Neural cell (in vitro differentiated cells): ENCODE data around the gene M1AP. TPM values are rescaled to one million over a fixed set of nuclear protein-coding genes. Genes with fewer than 3 reads are reported as not detected.

Source experiments
- H2AFZ ChIP-seq: fragments of 200-600, 300-800 bp; sonication (generic), shearing (Covaris generic); 2 replicates; pipeline ENCODE4 v1.6.0; 2014; ENCODE audit warnings: low read depth, mild to moderate bottlenecking, antibody characterized with exemption, low read length, moderate library complexity
- H3F3A ChIP-seq: fragments of 200-600 bp; shearing (Covaris generic); 2 replicates; pipeline ENCODE4 v1.6.1; 2016; ENCODE audit warnings: mild to moderate bottlenecking, moderate library complexity, mixed read lengths, antibody characterized with exemption, low read length; ENCODE audit not compliant: insufficient read depth, poor library complexity, severe bottlenecking
- H3K27ac ChIP-seq: fragments of 200-600, 300-800 bp; sonication (generic), shearing (Covaris generic); 2 replicates; pipeline ENCODE4 v1.5.1; 2014; ENCODE audit warnings: mild to moderate bottlenecking, low read length, moderate library complexity
- H3K27me3 ChIP-seq: fragments of 300-800, 200-600 bp; sonication (generic), shearing (Covaris generic); 2 replicates; pipeline ENCODE4 v1.6.0; 2014; ENCODE audit warnings: mild to moderate bottlenecking, low read depth, low read length, moderate library complexity; ENCODE audit not compliant: insufficient read depth
- H3K36me3 ChIP-seq: fragments of 300-800, 200-600 bp; sonication (generic), shearing (Covaris generic); 2 replicates; pipeline ENCODE4 v1.5.1; 2014; ENCODE audit warnings: mild to moderate bottlenecking, antibody characterized with exemption, low read length, moderate library complexity; ENCODE audit not compliant: insufficient read depth
- H3K4me2 ChIP-seq: fragments of 300-800, 200-600 bp; sonication (generic), shearing (Covaris generic); 2 replicates; pipeline ENCODE4 v1.6.0; 2014; ENCODE audit warnings: mild to moderate bottlenecking, low read length
- H3K4me3 ChIP-seq: fragments of 300-800, 200-600 bp; sonication (generic), shearing (Covaris generic); 2 replicates; pipeline ENCODE4 v1.5.1; 2014; ENCODE audit warnings: mild to moderate bottlenecking, low read length, moderate library complexity
- H3K79me2 ChIP-seq: fragments of 200-600 bp; shearing (Covaris generic); replicated peaks from 2 replicates; pipeline ENCODE4 v1.6.0; 2014; ENCODE audit warnings: mild to moderate bottlenecking, low read length, moderate library complexity; ENCODE audit not compliant: insufficient read depth
- H3K9ac ChIP-seq: fragments of 300-800, 200-600 bp; sonication (generic), shearing (Covaris generic); 2 replicates; pipeline ENCODE4 v1.6.1; 2016; ENCODE audit warnings: mild to moderate bottlenecking, low read length, mixed read lengths
- H3K9me2 ChIP-seq: fragments of 200-600 bp; shearing (Covaris generic); 2 replicates; pipeline ENCODE4 v1.6.1; 2016; ENCODE audit warnings: mild to moderate bottlenecking, low read length, mixed read lengths; ENCODE audit not compliant: insufficient read depth
- H3K9me3 ChIP-seq: fragments of 200-600, 300-800 bp; sonication (generic), shearing (Covaris generic); 2 replicates; pipeline ENCODE4 v1.6.1; 2016; ENCODE audit warnings: mild to moderate bottlenecking, mixed run types, low read length, moderate library complexity, mixed read lengths
- H4K20me1 ChIP-seq: fragments of 200-600 bp; shearing (Covaris generic); 2 replicates; pipeline ENCODE4 v1.6.1; 2016; ENCODE audit warnings: mild to moderate bottlenecking, mixed run types; ENCODE audit not compliant: insufficient read depth
- EP300 ChIP-seq: fragments of 450-650 bp; conservative IDR thresholded peaks from 2 replicates; pipeline ENCODE4 v1.6.1; 2014; ENCODE audit warnings: antibody characterized with exemption, mild to moderate bottlenecking, moderate library complexity; ENCODE audit not compliant: poor library complexity, severe bottlenecking
- EZH2 ChIP-seq: fragments of 200-600, 300-800 bp; shearing (Covaris generic), sonication (generic); IDR thresholded peaks from 2 replicates; pipeline ENCODE4 v1.6.1; 2014; ENCODE audit warnings: antibody characterized with exemption, low read length, borderline replicate concordance, mild to moderate bottlenecking; ENCODE audit not compliant: insufficient read depth, poor library complexity, severe bottlenecking
- MXI1 ChIP-seq: fragments of 450-650 bp; conservative IDR thresholded peaks from 2 replicates; pipeline ENCODE4 v1.6.1; 2014; ENCODE audit warnings: antibody characterized with exemption, mild to moderate bottlenecking; ENCODE audit not compliant: poor library complexity, severe bottlenecking
- POLR2AphosphoS5 ChIP-seq: IDR thresholded peaks from 2 replicates; pipeline ENCODE4 v1.6.1; 2012
- RAD21 ChIP-seq: fragments of 450-650 bp; conservative IDR thresholded peaks from 2 replicates; pipeline ENCODE4 v1.6.1; 2014; ENCODE audit warnings: antibody characterized with exemption, mild to moderate bottlenecking, moderate library complexity
- SMC3 ChIP-seq: fragments of 450-650 bp; conservative IDR thresholded peaks from 2 replicates; pipeline ENCODE4 v1.6.1; 2014; ENCODE audit warnings: antibody characterized with exemption, mild to moderate bottlenecking, moderate library complexity; ENCODE audit not compliant: poor library complexity
- TAF1 ChIP-seq: IDR thresholded peaks from 2 replicates; pipeline ENCODE4 v1.6.1; 2012; ENCODE audit warnings: low read depth
- polyA plus RNA-seq: library from polyadenylated mRNA; depleted of rRNA; stranded (reverse); fragments of >200 nt; gene quantifications from 2 replicates; pipeline ENCODE4 v1.2.3, GENCODE V29; 2014
- TF ChIP-seq, protein P1 (sequence below): fragments of 450-650 bp; IDR thresholded peaks from 2 replicates; pipeline ENCODE4 v1.5.1; 2014; ENCODE audit warnings: antibody characterized with exemption, mild to moderate bottlenecking, moderate library complexity; ENCODE audit not compliant: poor library complexity, severe bottlenecking
- TF ChIP-seq, protein P2 (sequence below): IDR thresholded peaks from 2 replicates; pipeline ENCODE4 v1.6.1; 2012; ENCODE audit warnings: borderline replicate concordance

M1AP gene
- polyA plus RNA-seq, 1 donor from 2014 or later: not detected

DNA sequence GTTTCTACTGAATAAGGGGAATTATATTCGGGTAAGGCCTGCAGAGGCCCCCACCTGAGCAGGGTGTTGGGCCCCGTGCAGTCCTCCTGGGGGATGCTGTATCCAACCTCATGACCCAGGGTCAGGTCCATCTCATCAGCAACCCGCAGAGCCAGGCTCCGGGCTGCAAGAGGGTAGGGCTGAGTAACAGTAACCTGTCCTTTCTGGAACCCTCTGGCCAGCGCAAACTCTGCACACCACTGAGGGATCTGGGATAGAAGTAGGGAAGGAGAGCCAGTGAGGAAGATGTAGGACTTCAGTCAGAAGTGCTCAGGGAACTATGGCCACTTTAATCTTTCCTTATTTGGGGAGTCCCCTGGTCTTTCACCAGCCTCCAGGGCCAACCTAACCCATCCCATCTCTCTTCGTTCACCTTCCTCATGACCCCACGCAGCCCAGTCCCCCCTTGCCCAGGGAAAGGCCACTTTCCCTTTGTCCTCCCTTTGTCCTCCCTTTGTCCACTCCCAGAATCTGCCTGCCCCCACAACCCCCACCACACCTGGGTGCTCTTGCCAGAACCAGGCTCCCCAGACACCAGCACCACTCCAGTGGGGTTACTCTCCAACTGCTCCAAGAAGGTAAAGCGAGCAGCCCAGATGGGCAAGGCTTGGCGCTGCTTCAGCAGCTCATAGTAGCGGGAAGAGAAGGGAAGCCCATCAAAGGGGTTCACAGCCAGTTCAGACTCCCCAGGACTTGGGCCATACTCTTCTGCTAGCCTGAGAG is 123.0 kb downstream of the M1AP start:
- no peak overlapping the region for H3K9ac ChIP-seq
- H3K4me3 ChIP-seq: no peak overlapping the region
- no peak overlapping the region for H2AFZ ChIP-seq
- TF ChIP-seq, protein P1, sequence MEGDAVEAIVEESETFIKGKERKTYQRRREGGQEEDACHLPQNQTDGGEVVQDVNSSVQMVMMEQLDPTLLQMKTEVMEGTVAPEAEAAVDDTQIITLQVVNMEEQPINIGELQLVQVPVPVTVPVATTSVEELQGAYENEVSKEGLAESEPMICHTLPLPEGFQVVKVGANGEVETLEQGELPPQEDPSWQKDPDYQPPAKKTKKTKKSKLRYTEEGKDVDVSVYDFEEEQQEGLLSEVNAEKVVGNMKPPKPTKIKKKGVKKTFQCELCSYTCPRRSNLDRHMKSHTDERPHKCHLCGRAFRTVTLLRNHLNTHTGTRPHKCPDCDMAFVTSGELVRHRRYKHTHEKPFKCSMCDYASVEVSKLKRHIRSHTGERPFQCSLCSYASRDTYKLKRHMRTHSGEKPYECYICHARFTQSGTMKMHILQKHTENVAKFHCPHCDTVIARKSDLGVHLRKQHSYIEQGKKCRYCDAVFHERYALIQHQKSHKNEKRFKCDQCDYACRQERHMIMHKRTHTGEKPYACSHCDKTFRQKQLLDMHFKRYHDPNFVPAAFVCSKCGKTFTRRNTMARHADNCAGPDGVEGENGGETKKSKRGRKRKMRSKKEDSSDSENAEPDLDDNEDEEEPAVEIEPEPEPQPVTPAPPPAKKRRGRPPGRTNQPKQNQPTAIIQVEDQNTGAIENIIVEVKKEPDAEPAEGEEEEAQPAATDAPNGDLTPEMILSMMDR: no peak
- TF ChIP-seq, protein P2, sequence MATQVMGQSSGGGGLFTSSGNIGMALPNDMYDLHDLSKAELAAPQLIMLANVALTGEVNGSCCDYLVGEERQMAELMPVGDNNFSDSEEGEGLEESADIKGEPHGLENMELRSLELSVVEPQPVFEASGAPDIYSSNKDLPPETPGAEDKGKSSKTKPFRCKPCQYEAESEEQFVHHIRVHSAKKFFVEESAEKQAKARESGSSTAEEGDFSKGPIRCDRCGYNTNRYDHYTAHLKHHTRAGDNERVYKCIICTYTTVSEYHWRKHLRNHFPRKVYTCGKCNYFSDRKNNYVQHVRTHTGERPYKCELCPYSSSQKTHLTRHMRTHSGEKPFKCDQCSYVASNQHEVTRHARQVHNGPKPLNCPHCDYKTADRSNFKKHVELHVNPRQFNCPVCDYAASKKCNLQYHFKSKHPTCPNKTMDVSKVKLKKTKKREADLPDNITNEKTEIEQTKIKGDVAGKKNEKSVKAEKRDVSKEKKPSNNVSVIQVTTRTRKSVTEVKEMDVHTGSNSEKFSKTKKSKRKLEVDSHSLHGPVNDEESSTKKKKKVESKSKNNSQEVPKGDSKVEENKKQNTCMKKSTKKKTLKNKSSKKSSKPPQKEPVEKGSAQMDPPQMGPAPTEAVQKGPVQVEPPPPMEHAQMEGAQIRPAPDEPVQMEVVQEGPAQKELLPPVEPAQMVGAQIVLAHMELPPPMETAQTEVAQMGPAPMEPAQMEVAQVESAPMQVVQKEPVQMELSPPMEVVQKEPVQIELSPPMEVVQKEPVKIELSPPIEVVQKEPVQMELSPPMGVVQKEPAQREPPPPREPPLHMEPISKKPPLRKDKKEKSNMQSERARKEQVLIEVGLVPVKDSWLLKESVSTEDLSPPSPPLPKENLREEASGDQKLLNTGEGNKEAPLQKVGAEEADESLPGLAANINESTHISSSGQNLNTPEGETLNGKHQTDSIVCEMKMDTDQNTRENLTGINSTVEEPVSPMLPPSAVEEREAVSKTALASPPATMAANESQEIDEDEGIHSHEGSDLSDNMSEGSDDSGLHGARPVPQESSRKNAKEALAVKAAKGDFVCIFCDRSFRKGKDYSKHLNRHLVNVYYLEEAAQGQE: no peak
- TF ChIP-seq MXI1: no peak
- no peak for TF ChIP-seq EP300
- no peak for TF ChIP-seq POLR2AphosphoS5
- TF ChIP-seq EZH2: no peak
- no peak for TF ChIP-seq SMC3
- no peak for TF ChIP-seq RAD21
- no peaks in the 10 kb centered on the region for H3K9me3 ChIP-seq
- H3K36me3 ChIP-seq: no peaks in the 10 kb centered on the region
- H3K4me2 ChIP-seq: no peak overlapping the region
- H3K27ac ChIP-seq: no peak overlapping the region
- no peaks in the 10 kb centered on the region for H3F3A ChIP-seq
- H3K9me2 ChIP-seq: no peaks in the 10 kb centered on the region
- peaks cover 22% of the 10 kb centered on the region for H3K27me3 ChIP-seq
- H4K20me1 ChIP-seq: no peaks in the 10 kb centered on the region
- H3K79me2 ChIP-seq: peaks cover 11% of the 10 kb centered on the region

DNA sequence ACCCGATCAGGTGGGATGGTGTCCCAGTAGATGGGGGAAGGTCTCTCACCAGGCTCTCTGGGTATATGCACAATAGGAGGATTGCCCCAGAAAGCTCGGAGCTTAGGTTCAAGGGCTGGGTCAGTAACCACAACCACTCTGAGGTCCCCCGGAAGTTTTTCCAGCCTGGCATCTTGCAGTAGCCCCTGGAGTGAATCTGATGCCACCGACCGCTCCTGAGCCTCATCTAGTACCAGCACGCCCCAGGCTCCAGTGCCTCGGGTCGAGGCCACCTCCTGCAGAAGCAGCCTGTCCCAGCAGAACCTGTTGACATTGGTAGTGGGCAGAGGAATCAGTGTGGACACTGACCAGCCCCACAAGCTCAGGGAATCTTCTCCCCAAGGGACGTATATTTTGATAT is 124.1 kb downstream of the M1AP start:
- Histone ChIP-seq H3K27ac (no peak overlapping the region), H3K9ac (no peak overlapping the region), H4K20me1 (no peaks in the 10 kb centered on the region), H3K79me2 (peaks cover 9% of the 10 kb centered on the region), H3K9me3 (no peaks in the 10 kb centered on the region), H3F3A (no peaks in the 10 kb centered on the region), H3K27me3 (peaks cover 33% of the 10 kb centered on the region), H3K9me2 (no peaks in the 10 kb centered on the region), H3K4me2 (no peak overlapping the region), H3K36me3 (no peaks in the 10 kb centered on the region), H3K4me3 (no peak overlapping the region), H2AFZ (no peak overlapping the region)
- TF ChIP-seq POLR2AphosphoS5 (no peak), RAD21 (no peak), MXI1 (no peak), EP300 (no peak), TAF1 (no peak)
- TF ChIP-seq, protein P2: no peak
